Hematopoietic multipotent progenitor cell (in vitro differentiated cells): Measurements from ENCODE around the gene NR2E3. TPM values are rescaled to one million over a fixed set of nuclear protein-coding genes. Genes with fewer than 3 reads are reported as not detected.
"Not testable (repeated sequence)": the region's sequence is repeated elsewhere in the genome, so short reads cannot be mapped to it uniquely, and the experiment has no call there.

ENCODE experiments used
- DNase-seq, 3 donors: peaks; one replicate each; pipeline ENCODE4 v3.0.0-alpha.2; 2011 to 2015; ENCODE audit warnings: low read depth in 2 of 3, low spot score in 2 of 3
- small RNA-seq: library from RNA; depleted of rRNA; stranded (forward); fragments of <200 nt; gene quantifications from one replicate; pipeline ENCODE3, GENCODE V24; 2012
- total RNA-seq: library from RNA; depleted of rRNA; stranded (reverse); fragments of >200 nt; gene quantifications from one replicate; pipeline ENCODE4 v1.2.3, GENCODE V29; 2012

The NR2E3 gene
- total RNA-seq, 1 donor = not detected

GRCh38 chr15:71813723-71814470 is 3.5 kb downstream of the NR2E3 start:
- no peak for DNase-seq

- DNase-seq = no peak
Measured at GRCh38 chr15:71815301-71815700, 4.9 kb downstream of the NR2E3 start.

- no peak for DNase-seq
Measured at GRCh38 chr15:71817351-71817750, 7.0 kb downstream of the NR2E3 start.

GRCh38 chr15:71820127-71820526 is 9.8 kb downstream of the NR2E3 start:
- no peak for DNase-seq

DNA sequence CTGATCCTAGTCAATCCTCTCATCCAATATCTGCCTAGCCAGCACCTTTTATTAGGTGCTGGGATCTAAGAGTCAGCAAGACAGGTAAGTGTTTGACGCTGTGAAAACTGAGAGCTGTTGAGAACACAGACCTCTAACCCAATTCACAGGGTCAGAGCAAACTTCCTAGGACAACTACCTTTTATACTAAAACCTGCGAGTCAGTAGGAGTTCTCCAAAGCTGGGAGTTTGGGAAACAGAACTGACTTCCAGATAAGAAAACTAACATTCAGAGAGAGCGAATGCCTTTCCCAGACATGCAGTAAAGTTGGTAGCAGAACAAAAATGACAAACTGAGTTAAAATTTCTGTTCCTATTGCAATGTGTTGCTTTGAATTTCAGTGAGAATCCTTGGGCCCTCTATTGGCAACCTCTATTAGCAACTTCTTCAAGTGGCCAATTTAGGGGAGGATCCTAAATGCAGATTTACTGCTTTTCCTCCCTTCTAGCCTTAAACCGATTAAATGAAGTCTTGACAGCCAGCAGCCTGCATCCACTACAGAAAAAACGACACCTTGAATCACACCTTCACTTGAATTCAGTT is 11.3 kb downstream of the NR2E3 start:
- no peak for DNase-seq

GRCh38 chr15:71822890-71823630 is 12.7 kb downstream of the NR2E3 start:
- no peak for DNase-seq

GRCh38 chr15:71823801-71824200 is 13.4 kb downstream of the NR2E3 start:
- no peak for DNase-seq

DNA sequence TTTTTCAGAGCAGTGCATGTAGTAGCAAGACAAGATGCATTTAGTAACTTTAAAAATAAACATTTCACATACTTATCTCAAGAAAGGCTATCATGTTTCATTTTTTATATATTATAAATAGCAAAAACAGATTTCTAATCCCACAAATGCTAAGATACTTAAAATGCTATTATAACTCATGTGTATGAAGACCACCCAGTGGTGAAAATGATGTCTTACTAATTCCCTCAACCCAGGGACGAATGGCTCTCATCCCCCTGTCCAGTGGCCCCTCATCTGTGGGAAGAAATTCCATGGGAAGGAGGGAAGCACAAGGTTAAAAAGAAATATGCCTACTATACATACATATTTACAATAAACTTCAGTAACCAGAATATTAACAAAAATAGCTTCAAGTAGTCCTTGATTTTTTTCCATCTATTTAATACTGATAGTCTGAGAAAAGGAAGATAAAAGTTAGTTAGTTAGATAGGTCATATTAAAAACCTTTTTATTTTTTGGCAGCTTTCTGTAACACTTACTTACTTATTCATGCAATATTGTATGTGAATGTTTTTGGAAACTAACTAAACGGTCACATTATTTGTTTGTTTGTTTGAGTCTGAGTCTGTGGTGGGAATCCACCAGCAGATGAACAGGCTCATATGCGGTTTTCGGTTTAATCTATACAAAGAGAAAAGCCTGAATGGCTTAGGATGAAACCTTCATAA is 14.8 kb downstream of the NR2E3 start:
- DNase-seq = no peak

- DNase-seq = no peak
Measured at GRCh38 chr15:71826196-71826595, 15.8 kb downstream of the NR2E3 start.

DNA sequence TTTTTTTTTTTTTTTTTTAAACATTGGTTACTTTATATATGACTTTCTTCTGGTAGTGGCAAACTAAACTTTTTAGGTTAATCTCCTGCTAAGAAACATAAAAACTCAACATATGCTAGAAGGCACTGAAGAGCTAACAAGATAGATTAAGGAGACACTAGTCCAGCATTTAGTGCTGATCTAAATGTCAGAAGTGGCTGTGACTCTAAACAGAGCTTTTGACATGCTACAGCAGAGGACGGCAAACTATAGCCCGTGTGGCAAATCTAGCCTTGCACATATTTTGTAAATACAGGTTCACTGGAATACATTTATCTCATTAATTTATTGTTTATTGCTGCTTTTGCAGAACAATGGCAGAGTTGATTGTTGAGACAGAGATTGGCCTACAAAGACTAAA is 20.6 kb downstream of the NR2E3 start:
- no peak for DNase-seq

DNA sequence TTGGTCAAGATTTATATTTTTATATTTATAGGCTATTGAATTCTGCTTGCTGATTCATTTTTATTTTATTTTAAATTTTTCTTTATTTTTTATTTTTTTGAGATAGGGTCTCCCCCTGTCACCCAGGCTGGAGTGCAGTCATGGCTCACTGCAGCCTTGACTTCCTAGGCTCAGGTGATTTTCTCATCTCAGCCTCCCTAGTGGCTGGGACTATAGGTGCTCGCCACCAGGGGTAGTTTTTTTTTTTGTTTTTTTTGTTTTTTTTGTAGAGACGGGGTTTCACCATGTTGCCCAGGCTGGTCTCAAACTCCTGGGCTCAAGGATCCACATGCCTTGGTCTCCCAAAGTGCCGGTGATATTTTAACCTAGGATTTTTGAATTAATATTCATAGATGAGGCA is 31.2 kb downstream of the NR2E3 start:
- no peak for DNase-seq

GRCh38 chr15:71844916-71845315 is 34.6 kb downstream of the NR2E3 start:
- no peak for DNase-seq

GRCh38 chr15:71853543-71853942 is 43.2 kb downstream of the NR2E3 start:
- DNase-seq = no peak

DNA sequence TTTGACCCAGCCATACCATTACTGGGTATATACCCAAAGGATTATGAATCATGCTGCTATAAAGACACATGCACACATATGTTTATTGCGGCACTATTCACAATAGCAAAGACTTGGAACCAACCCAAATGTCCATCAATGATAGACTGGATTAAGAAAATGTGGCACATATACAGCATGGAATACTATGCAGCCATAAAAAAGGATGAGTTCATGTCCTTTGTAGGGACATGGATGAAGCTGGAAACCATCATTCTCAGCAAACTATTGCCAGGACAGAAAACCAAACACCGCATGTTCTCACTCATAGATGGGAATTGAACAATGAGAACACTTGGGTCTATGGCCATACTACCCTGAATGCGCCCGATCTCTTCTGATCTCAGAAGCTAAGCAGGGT is 47.9 kb downstream of the NR2E3 start:
- DNase-seq = not testable (repeated sequence)

Small RNA genes lying within 50 kb of the gene (small RNA-seq; reads per million reads assigned to genes)
- gene RNA5SP399 = not detected
